GM12878 (cell line): ENCODE results near the gene TNNT2. TPM values are rescaled to one million over a fixed set of nuclear protein-coding genes. Genes with fewer than 3 reads are reported as not detected.
A peak's percentile ranks its signal among the peaks of the same experiment; 100 is the strongest.

Source experiments
- CEBPB ChIP-seq, 2 experiments: fragments of 150-350 bp in 1 of 2; IDR thresholded peaks; 2 replicates each; pipeline ENCODE4 v1.6.1; 2012 to 2014; ENCODE audit warnings: low read depth in 2 of 2, low read length in 2 of 2, borderline replicate concordance in 1 of 2, inconsistent platforms in 1 of 2
- CHD2 ChIP-seq: IDR thresholded peaks from 2 replicates; pipeline ENCODE4 v1.6.1; 2011; ENCODE audit warnings: low read depth, low read length, improper control_type of control experiment, borderline replicate concordance
- E2F4 ChIP-seq: IDR thresholded peaks from 2 replicates; pipeline ENCODE4 v1.6.1; 2012; ENCODE audit warnings: low read depth, low read length, improper control_type of control experiment
- EZH2 ChIP-seq: IDR thresholded peaks from 2 replicates; pipeline ENCODE4 v1.6.1; 2012; ENCODE audit warnings: low read depth, mild to moderate bottlenecking, control low read depth, inconsistent platforms, low read length, borderline replicate concordance; ENCODE audit not compliant: control insufficient read depth
- NFYA ChIP-seq: IDR thresholded peaks from 2 replicates; pipeline ENCODE4 v1.6.1; 2011; ENCODE audit warnings: low read depth, mild to moderate bottlenecking, low read length, improper control_type of control experiment, borderline replicate concordance
- STAT1 ChIP-seq: fragments of 450-650 bp; conservative IDR thresholded peaks from 2 replicates; pipeline ENCODE4 v1.6.1; 2014; ENCODE audit warnings: antibody characterized with exemption, mild to moderate bottlenecking
- TCF3 ChIP-seq: IDR thresholded peaks from 2 replicates; pipeline ENCODE4 v1.6.1; 2012; ENCODE audit warnings: low read depth, mild to moderate bottlenecking, low read length, borderline replicate concordance; ENCODE audit not compliant: insufficient read depth
- ZBTB4 ChIP-seq: fragments of 450-650 bp; formaldehyde crosslinking; IDR thresholded peaks from 2 replicates; pipeline ENCODE4 v1.4.0; 2022; ENCODE audit warnings: mild to moderate bottlenecking, moderate library complexity
- polyA plus RNA-seq, 11 experiments: library from polyadenylated mRNA; depleted of rRNA in 4 of 11; unstranded in 6 of 11; stranded (reverse) in 5 of 11; fragments of >200 nt; fragmentation: Nextera tagmentation in 4 of 11; fragmentation: Illumina TruSeq in 1 of 11; extraction: Ambion mirVana in 4 of 11; extraction: Trizol in 1 of 11; gene quantifications; 1 replicate in 1 of 11; 2 replicates in 10 of 11; pipeline versions ENCODE4 v1.2.1 to v1.2.3, GENCODE V29; 2011 to 2016; ENCODE audit warnings: inconsistent platforms in 2 of 11, missing spikeins in 2 of 11, low read depth in 1 of 11
- total RNA-seq, 4 experiments: library from RNA; depleted of rRNA in 3 of 4; stranded (reverse); fragments of >200 nt in 3 of 4; fragmentation: Illumina TruSeq in 1 of 4; extraction: Trizol in 1 of 4; gene quantifications; 2 replicates each; pipeline versions ENCODE4 v1.2.1 to v1.2.3, GENCODE V29; 2013 to 2021

Gene TNNT2
- total and polyA plus RNA-seq, 10 of the 15 experiments (the other 5 are each of a cell fraction or from before 2014, with no cell fraction given) = 2.2 TPM; not detected in 9

- TF ChIP-seq ZBTB4 (CRISPR knock-in tag) = no peak
- TF ChIP-seq CHD2 = no peak
- TF ChIP-seq TCF3 = 0 out of 2 replicates have a peak, but pooled peaks have one; percentile 10
- TF ChIP-seq STAT1 = no peak
- no peak for TF ChIP-seq CEBPB (IDR thresholded peaks at IDR 0.05; ENCODE audit: borderline replicate concordance in 1 of 2, low read depth in 2 of 2, low read length in 2 of 2)
- no peak for TF ChIP-seq NFYA
- no peak for TF ChIP-seq EZH2
- no peak for TF ChIP-seq E2F4
- TF ChIP-seq, all 136 proteins: peak for 27
These were observed 28.0 kb upstream of the TNNT2 start (continued) for GRCh38 chr1:201405484-201405831.
